Suprapubic skin (tissue), 4 donors: Measurements from ENCODE around the gene IL9.

Source experiments
- CTCF ChIP-seq, 2 donors: fragments of 200-600 bp in 1 of 2; fragments of 450-650 bp in 1 of 2; sonication (generic) in 1 of 2; IDR thresholded peaks; one replicate each; pipeline ENCODE4 v1.5.1; 2016 to 2019; ENCODE audit warnings: antibody characterized with exemption in 2 of 2, mild to moderate bottlenecking in 1 of 2, moderate library complexity in 1 of 2
- EP300 ChIP-seq: sonication (generic); formaldehyde crosslinking; IDR thresholded peaks from one replicate; pipeline ENCODE4 v1.6.1; 2017; ENCODE audit warnings: antibody characterized with exemption
- POLR2A ChIP-seq, 2 donors: fragments of 450-650 bp; IDR thresholded peaks; one replicate each; pipeline ENCODE4 v1.6.1; 2017; ENCODE audit warnings: antibody characterized with exemption in 2 of 2, mild to moderate bottlenecking in 2 of 2, moderate library complexity in 2 of 2
- POLR2AphosphoS5 ChIP-seq, 3 donors: sonication (generic); formaldehyde crosslinking; IDR thresholded peaks; one replicate each; pipeline ENCODE4 v1.6.1; 2017; ENCODE audit warnings: antibody characterized with exemption in 3 of 3

- TF ChIP-seq POLR2AphosphoS5 (IDR thresholded peaks at IDR 0.05) (no peak), EP300 (no peak), CTCF (IDR thresholded peaks at IDR 0.05) (no peak), POLR2A (IDR thresholded peaks at IDR 0.05) (no peak)
Observed at GRCh38 chr5:135886136-135886535, 9.5 kb downstream of the IL9 start.
